GM19438 (cell line): ENCODE measurements around the gene OR7C2.

Experiments
- ATAC-seq: cut with Tn5 transposase; IDR thresholded peaks from one replicate; pipeline ENCODE4 v1.9.1; 2021; ENCODE audit warnings: low read depth; ENCODE audit not compliant: unreplicated experiment

Gene OR7C2

GRCh38 chr19:14978161-14978776 is 37.0 kb downstream of the OR7C2 start:
- no peak for ATAC-seq

GRCh38 chr19:14979476-14980255 is 38.4 kb downstream of the OR7C2 start, which contains the start of gene SLC1A6:
TSS of gene SLC1A6 (minus strand) at chr19:14979864. CDS start at chr19:14972910, 6,954 bp downstream.
- ATAC-seq, result no peak

- ATAC-seq, result no peak
Observed at GRCh38 chr19:14985133-14985532, 43.8 kb downstream of the OR7C2 start.
